GM23338 (cell line): ENCODE results near the gene OR8B12. TPM values are rescaled to one million over a fixed set of nuclear protein-coding genes. Genes with fewer than 3 reads are reported as not detected.

Source experiments
- ATAC-seq: fragments of 200-7000 bp; cut with Tn5 transposase; 3 replicates; pipeline ENCODE4 v1.9.1; 2020
- DNase-seq: peaks from one replicate; pipeline ENCODE4 v3.0.0-alpha.2; 2015; ENCODE audit warnings: low spot score
- H2AFZ ChIP-seq: fragments of 200-600 bp; sonication (generic); 2 replicates; pipeline ENCODE4 v1.8.0; 2016; ENCODE audit warnings: antibody characterized with exemption, mild to moderate bottlenecking, moderate library complexity
- H3F3A ChIP-seq: fragments of 200-600 bp; sonication (generic); replicated peaks from 2 replicates; pipeline ENCODE4 v1.8.0; 2017; ENCODE audit warnings: antibody characterized with exemption, mixed run types, low read depth
- H3K27ac ChIP-seq: fragments of 200-600 bp; sonication (generic); 2 replicates; pipeline ENCODE4 v1.6.1; 2016; ENCODE audit warnings: low read depth
- H3K27me3 ChIP-seq: fragments of 200-600 bp; sonication (generic); 2 replicates; pipeline ENCODE4 v1.8.0; 2016; ENCODE audit warnings: mild to moderate bottlenecking, mixed run types, moderate library complexity; ENCODE audit not compliant: insufficient read depth
- H3K36me3 ChIP-seq: fragments of 200-600 bp; sonication (generic); 2 replicates; pipeline ENCODE4 v1.8.0; 2016; ENCODE audit warnings: mild to moderate bottlenecking; ENCODE audit not compliant: insufficient read depth
- H3K4me1 ChIP-seq: fragments of 200-600 bp; sonication (generic); 2 replicates; pipeline ENCODE4 v1.8.0; 2016; ENCODE audit warnings: mild to moderate bottlenecking, moderate library complexity; ENCODE audit not compliant: insufficient read depth
- H3K4me2 ChIP-seq: fragments of 200-600 bp; sonication (generic); 2 replicates; pipeline ENCODE4 v1.7.1; 2017; ENCODE audit warnings: mixed run types
- H3K4me3 ChIP-seq: fragments of 200-600 bp; sonication (generic); 2 replicates; pipeline ENCODE4 v1.6.1; 2016; ENCODE audit warnings: mixed run types
- H3K79me2 ChIP-seq: fragments of 200-600 bp; sonication (generic); replicated peaks from 2 replicates; pipeline ENCODE4 v1.8.0; 2017; ENCODE audit warnings: mild to moderate bottlenecking; ENCODE audit not compliant: insufficient read depth
- H3K9me2 ChIP-seq: fragments of 200-600 bp; sonication (generic); 2 replicates; pipeline ENCODE4 v1.8.0; 2017; ENCODE audit not compliant: insufficient read depth
- H4K20me1 ChIP-seq: fragments of 200-600 bp; sonication (generic); replicated peaks from 2 replicates; pipeline ENCODE4 v1.8.0; 2017; ENCODE audit warnings: mild to moderate bottlenecking; ENCODE audit not compliant: insufficient read depth
- H3K27ac Mint-ChIP-seq: 2 replicates; pipeline ENCODE4 v1.8.0; 2020; ENCODE audit warnings: inconsistent platforms, mild to moderate bottlenecking, moderate library complexity, mixed read lengths
- H3K27me3 Mint-ChIP-seq: 3 replicates; pipeline ENCODE4 v1.8.0; 2022; ENCODE audit warnings: low read depth, mild to moderate bottlenecking, moderate library complexity, mixed read lengths, inconsistent platforms; ENCODE audit not compliant: insufficient read depth, poor library complexity
- H3K36me3 Mint-ChIP-seq: 3 replicates; pipeline ENCODE4 v1.8.0; 2021; ENCODE audit warnings: low read depth, mild to moderate bottlenecking, inconsistent platforms, moderate library complexity, mixed read lengths
- H3K4me1 Mint-ChIP-seq: 3 replicates; pipeline ENCODE4 v1.8.0; 2020; ENCODE audit warnings: mild to moderate bottlenecking, inconsistent platforms, mixed read lengths
- H3K4me3 Mint-ChIP-seq: 3 replicates; pipeline ENCODE4 v1.8.0; 2021; ENCODE audit warnings: moderate library complexity, mild to moderate bottlenecking, inconsistent platforms, mixed read lengths
- H3K9me3 Mint-ChIP-seq: 3 replicates; pipeline ENCODE4 v1.8.0; 2020; ENCODE audit warnings: moderate library complexity, mild to moderate bottlenecking, inconsistent platforms, mixed read lengths
- CREB1 ChIP-seq: fragments of 250-450 bp; sonication (Bioruptor Pico); IDR thresholded peaks from 2 replicates; pipeline ENCODE4 v1.5.0; 2020; ENCODE audit warnings: low read depth, mild to moderate bottlenecking, moderate library complexity
- EZH2 ChIP-seq: fragments of 200-600 bp; sonication (generic); IDR thresholded peaks from one replicate; pipeline ENCODE4 v1.8.0; 2017; ENCODE audit warnings: antibody characterized with exemption, mild to moderate bottlenecking, low read depth; ENCODE audit not compliant: unreplicated experiment
- EZH2phosphoT487 ChIP-seq: fragments of 200-600 bp; sonication (generic); IDR thresholded peaks from one replicate; pipeline ENCODE4 v1.8.1; 2018; ENCODE audit warnings: antibody characterized with exemption; ENCODE audit not compliant: unreplicated experiment
- JUNB ChIP-seq: IDR thresholded peaks from one replicate; pipeline ENCODE4 v1.6.1; 2016; ENCODE audit warnings: antibody characterized with exemption; ENCODE audit not compliant: unreplicated experiment
- NANOG ChIP-seq: IDR thresholded peaks from 2 replicates; pipeline ENCODE4 v1.6.1; 2016; ENCODE audit warnings: antibody characterized with exemption, borderline replicate concordance
- POLR2AphosphoS5 ChIP-seq: IDR thresholded peaks from 2 replicates; pipeline ENCODE4 v1.6.1; 2016; ENCODE audit warnings: antibody characterized with exemption, low read depth
- REST ChIP-seq: IDR thresholded peaks from one replicate; pipeline ENCODE4 v1.6.1; 2018; ENCODE audit warnings: antibody characterized with exemption; ENCODE audit not compliant: unreplicated experiment
- STAT1 ChIP-seq: IDR thresholded peaks from one replicate; pipeline ENCODE4 v1.6.1; 2016; ENCODE audit warnings: antibody characterized with exemption; ENCODE audit not compliant: unreplicated experiment
- ZNF114 ChIP-seq: fragments of 250-450 bp; sonication (Bioruptor Pico); IDR thresholded peaks from 2 replicates; pipeline ENCODE4 v1.5.0; 2020; ENCODE audit warnings: mild to moderate bottlenecking, moderate library complexity
- ZNF331 ChIP-seq: fragments of 250-450 bp; sonication (Bioruptor Pico); IDR thresholded peaks from 2 replicates; pipeline ENCODE4 v1.5.0; 2020; ENCODE audit warnings: low read depth, mild to moderate bottlenecking, moderate library complexity
- polyA plus RNA-seq: library from polyadenylated mRNA; unstranded; fragments of >200 nt; fragmentation: Nextera tagmentation; extraction: Ambion mirVana; gene quantifications from 2 replicates; pipeline ENCODE4 v1.2.1, GENCODE V29; 2016
- total RNA-seq: library from RNA; depleted of rRNA; stranded (reverse); fragments of >200 nt; shearing (Covaris generic); gene quantifications from 2 replicates; pipeline ENCODE4 v1.2.3, GENCODE V29; 2014
- TF ChIP-seq, protein P1 (sequence below), 2 experiments: fragments of 200-600 bp in 1 of 2; sonication (generic) in 1 of 2; conservative IDR thresholded peaks; 2 replicates each; pipeline versions ENCODE4 v1.5.1 to v1.6.1; 2016 to 2017; ENCODE audit warnings: antibody characterized with exemption in 2 of 2, low read depth in 2 of 2, mild to moderate bottlenecking in 2 of 2, moderate library complexity in 1 of 2
- TF ChIP-seq, protein P2 (sequence below): IDR thresholded peaks from 2 replicates; pipeline ENCODE4 v1.6.1; 2016; ENCODE audit warnings: antibody characterized with exemption
- TF ChIP-seq, protein P3 (sequence below): fragments of 250-450 bp; sonication (Bioruptor Pico); IDR thresholded peaks from 2 replicates; pipeline ENCODE4 v1.5.0; 2020; ENCODE audit warnings: mild to moderate bottlenecking, moderate library complexity

The OR8B12 gene
- total and polyA plus RNA-seq, 2 experiments from 2014 or later: not detected

- no peaks in the 10 kb centered on the region for H3K36me3 ChIP-seq
- 0 out of 2 replicates have a peak, but pooled peaks cover 4% of the 10 kb centered on the region for H3K9me2 ChIP-seq
- H2AFZ ChIP-seq: no peak overlapping the region; the same call in 1 of the 2 replicates
- Mint-ChIP-seq H3K27me3 (peaks cover 1% of the 10 kb centered on the region), H3K36me3 (no peaks in the 10 kb centered on the region), H3K4me3 (no peak overlapping the region), H3K9me3 (no peaks in the 10 kb centered on the region), H3K4me1 (peaks cover 4% of the 10 kb centered on the region; the same call in 2 of the 3 replicates), H3K27ac (no peak overlapping the region)
- no peak for TF ChIP-seq ZNF114 (CRISPR knock-in tag)
- TF ChIP-seq REST: no peak
- no peak for TF ChIP-seq STAT1
- TF ChIP-seq NANOG: no peak
- TF ChIP-seq JUNB: no peak
- TF ChIP-seq, protein P1, sequence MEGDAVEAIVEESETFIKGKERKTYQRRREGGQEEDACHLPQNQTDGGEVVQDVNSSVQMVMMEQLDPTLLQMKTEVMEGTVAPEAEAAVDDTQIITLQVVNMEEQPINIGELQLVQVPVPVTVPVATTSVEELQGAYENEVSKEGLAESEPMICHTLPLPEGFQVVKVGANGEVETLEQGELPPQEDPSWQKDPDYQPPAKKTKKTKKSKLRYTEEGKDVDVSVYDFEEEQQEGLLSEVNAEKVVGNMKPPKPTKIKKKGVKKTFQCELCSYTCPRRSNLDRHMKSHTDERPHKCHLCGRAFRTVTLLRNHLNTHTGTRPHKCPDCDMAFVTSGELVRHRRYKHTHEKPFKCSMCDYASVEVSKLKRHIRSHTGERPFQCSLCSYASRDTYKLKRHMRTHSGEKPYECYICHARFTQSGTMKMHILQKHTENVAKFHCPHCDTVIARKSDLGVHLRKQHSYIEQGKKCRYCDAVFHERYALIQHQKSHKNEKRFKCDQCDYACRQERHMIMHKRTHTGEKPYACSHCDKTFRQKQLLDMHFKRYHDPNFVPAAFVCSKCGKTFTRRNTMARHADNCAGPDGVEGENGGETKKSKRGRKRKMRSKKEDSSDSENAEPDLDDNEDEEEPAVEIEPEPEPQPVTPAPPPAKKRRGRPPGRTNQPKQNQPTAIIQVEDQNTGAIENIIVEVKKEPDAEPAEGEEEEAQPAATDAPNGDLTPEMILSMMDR (conservative IDR thresholded peaks at IDR 0.05; ENCODE audit: low read depth in 2 of 2): no peak
- TF ChIP-seq, protein P2, sequence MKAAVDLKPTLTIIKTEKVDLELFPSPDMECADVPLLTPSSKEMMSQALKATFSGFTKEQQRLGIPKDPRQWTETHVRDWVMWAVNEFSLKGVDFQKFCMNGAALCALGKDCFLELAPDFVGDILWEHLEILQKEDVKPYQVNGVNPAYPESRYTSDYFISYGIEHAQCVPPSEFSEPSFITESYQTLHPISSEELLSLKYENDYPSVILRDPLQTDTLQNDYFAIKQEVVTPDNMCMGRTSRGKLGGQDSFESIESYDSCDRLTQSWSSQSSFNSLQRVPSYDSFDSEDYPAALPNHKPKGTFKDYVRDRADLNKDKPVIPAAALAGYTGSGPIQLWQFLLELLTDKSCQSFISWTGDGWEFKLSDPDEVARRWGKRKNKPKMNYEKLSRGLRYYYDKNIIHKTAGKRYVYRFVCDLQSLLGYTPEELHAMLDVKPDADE: no peak
- no peak for TF ChIP-seq POLR2AphosphoS5
- no peak for TF ChIP-seq ZNF331 (CRISPR knock-in tag)
- no peak for TF ChIP-seq EZH2
- TF ChIP-seq EZH2phosphoT487: no peak
- no peak for TF ChIP-seq CREB1 (CRISPR knock-in tag)
- TF ChIP-seq, protein P3, sequence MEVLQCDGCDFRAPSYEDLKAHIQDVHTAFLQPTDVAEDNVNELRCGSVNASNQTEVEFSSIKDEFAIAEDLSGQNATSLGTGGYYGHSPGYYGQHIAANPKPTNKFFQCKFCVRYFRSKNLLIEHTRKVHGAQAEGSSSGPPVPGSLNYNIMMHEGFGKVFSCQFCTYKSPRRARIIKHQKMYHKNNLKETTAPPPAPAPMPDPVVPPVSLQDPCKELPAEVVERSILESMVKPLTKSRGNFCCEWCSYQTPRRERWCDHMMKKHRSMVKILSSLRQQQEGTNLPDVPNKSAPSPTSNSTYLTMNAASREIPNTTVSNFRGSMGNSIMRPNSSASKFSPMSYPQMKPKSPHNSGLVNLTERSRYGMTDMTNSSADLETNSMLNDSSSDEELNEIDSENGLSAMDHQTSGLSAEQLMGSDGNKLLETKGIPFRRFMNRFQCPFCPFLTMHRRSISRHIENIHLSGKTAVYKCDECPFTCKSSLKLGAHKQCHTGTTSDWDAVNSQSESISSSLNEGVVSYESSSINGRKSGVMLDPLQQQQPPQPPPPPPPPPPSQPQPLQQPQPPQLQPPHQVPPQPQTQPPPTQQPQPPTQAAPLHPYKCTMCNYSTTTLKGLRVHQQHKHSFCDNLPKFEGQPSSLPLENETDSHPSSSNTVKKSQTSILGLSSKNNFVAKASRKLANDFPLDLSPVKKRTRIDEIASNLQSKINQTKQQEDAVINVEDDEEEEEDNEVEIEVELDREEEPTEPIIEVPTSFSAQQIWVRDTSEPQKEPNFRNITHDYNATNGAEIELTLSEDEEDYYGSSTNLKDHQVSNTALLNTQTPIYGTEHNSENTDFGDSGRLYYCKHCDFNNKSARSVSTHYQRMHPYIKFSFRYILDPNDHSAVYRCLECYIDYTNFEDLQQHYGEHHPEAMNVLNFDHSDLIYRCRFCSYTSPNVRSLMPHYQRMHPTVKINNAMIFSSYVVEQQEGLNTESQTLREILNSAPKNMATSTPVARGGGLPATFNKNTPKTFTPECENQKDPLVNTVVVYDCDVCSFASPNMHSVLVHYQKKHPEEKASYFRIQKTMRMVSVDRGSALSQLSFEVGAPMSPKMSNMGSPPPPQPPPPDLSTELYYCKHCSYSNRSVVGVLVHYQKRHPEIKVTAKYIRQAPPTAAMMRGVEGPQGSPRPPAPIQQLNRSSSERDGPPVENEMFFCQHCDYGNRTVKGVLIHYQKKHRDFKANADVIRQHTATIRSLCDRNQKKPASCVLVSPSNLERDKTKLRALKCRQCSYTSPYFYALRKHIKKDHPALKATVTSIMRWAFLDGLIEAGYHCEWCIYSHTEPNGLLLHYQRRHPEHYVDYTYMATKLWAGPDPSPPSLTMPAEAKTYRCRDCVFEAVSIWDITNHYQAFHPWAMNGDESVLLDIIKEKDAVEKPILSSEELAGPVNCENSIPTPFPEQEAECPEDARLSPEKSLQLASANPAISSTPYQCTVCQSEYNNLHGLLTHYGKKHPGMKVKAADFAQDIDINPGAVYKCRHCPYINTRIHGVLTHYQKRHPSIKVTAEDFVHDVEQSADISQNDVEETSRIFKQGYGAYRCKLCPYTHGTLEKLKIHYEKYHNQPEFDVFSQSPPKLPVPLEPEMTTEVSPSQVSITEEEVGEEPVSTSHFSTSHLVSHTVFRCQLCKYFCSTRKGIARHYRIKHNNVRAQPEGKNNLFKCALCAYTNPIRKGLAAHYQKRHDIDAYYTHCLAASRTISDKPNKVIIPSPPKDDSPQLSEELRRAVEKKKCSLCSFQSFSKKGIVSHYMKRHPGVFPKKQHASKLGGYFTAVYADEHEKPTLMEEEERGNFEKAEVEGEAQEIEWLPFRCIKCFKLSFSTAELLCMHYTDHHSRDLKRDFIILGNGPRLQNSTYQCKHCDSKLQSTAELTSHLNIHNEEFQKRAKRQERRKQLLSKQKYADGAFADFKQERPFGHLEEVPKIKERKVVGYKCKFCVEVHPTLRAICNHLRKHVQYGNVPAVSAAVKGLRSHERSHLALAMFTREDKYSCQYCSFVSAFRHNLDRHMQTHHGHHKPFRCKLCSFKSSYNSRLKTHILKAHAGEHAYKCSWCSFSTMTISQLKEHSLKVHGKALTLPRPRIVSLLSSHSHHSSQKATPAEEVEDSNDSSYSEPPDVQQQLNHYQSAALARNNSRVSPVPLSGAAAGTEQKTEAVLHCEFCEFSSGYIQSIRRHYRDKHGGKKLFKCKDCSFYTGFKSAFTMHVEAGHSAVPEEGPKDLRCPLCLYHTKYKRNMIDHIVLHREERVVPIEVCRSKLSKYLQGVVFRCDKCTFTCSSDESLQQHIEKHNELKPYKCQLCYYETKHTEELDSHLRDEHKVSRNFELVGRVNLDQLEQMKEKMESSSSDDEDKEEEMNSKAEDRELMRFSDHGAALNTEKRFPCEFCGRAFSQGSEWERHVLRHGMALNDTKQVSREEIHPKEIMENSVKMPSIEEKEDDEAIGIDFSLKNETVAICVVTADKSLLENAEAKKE (CRISPR knock-in tag): no peak
- H4K20me1 ChIP-seq: no peaks in the 10 kb centered on the region
- ATAC-seq: no peak
- H3K27me3 ChIP-seq: no peaks in the 10 kb centered on the region
- no peaks in the 10 kb centered on the region for H3F3A ChIP-seq
- no peak overlapping the region for H3K4me2 ChIP-seq
- no peak overlapping the region for H3K4me3 ChIP-seq
- no peak for DNase-seq
- H3K79me2 ChIP-seq: no peaks in the 10 kb centered on the region
- H3K27ac ChIP-seq: no peak overlapping the region
- no peaks in the 10 kb centered on the region for H3K4me1 ChIP-seq
These were observed 34.4 kb upstream of the OR8B12 start for GRCh38 chr11:124577716-124578427.
